NCI-H187 treated with DMSO at 0.1 percent for 48 hours (cell line): ENCODE results near the gene TRPM2.
"Not testable (repeated sequence)": the region's sequence is repeated elsewhere in the genome, so short reads cannot be mapped to it uniquely, and the experiment has no call there.

Experiments used
- DNase-seq: peaks from one replicate; lab custom pipeline; 2025; lab: John Stamatoyannopoulos, UW

The TRPM2 gene

DNA sequence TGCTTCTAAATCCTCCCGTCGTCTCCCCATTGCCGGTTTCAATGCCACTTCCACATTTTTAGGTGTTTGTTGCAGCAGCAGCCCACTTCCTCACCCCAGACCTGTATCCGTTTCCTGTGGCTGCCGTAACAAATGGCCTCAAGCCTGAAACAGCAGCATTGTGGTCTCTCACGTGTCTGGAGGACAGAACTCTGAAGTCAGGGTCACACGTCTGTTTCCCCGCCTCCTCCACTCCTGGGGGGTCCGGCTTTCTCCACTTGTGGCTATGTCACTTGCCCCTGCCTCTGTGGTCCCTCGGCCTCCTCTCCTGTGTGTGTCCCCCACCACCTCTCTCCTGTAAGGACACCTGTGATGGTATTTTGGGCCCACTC, 21.8 kb downstream of the TRPM2 start:
- DNase-seq, result no peak

GRCh38 chr21:44375761-44376241, 22.4 kb downstream of the TRPM2 start:
- no peak for DNase-seq

DNA sequence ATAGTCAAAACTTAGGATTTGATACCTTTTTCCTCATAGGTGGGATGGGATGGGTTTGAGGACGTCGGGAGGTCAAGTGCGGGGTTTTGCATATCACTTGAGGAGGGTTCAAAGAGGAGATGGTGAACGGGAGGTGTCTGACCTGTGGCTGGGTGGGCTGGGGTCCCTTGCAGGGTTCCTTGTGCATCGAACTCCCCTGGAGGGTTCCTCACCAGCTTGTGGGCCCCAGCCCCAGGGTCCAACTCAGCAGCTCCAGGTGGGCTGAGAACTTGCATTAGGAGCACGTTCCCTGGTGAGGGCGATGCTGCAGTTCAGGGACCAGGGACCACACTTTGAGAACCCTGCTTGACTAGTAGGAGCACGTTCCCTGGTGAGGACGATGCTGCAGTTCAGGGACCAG, 23.2 kb downstream of the TRPM2 start:
- DNase-seq, result no peak

DNA sequence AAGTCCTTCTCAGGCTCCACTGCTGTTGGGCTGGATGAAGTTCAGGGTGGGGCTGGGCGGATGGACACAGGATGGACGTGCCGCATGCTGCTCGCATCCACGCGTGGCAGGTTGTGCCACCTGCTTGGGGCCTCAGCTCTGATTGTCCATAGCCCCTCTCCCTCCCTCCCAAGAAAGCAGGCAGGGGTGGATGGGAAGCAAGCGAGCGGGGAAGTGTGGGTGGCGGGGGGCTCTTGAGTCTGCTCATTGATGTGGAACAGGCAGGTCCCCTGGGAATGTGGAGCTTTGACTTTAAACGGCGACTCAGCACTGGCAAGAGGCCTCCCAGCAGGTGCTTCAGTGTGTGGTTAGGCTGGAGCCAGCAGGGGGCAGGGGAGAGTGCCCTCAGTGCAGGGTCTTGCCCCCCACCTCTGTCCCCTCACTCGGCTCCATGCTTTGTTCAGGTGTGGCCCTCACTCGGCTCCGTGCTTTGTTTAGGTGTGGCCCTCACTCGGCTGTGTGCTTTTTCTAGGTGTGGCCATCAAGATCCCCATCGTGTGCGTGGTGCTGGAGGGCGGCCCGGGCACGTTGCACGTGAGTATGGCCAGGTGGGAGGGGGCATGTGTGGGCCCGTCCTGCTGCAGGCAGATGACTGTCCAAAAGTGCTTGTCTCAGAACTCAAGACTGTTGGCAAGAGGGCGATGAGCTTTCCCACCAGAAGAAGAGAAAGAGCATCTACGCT, 23.9 kb downstream of the TRPM2 start:
- peak; percentile 64 for DNase-seq

DNA sequence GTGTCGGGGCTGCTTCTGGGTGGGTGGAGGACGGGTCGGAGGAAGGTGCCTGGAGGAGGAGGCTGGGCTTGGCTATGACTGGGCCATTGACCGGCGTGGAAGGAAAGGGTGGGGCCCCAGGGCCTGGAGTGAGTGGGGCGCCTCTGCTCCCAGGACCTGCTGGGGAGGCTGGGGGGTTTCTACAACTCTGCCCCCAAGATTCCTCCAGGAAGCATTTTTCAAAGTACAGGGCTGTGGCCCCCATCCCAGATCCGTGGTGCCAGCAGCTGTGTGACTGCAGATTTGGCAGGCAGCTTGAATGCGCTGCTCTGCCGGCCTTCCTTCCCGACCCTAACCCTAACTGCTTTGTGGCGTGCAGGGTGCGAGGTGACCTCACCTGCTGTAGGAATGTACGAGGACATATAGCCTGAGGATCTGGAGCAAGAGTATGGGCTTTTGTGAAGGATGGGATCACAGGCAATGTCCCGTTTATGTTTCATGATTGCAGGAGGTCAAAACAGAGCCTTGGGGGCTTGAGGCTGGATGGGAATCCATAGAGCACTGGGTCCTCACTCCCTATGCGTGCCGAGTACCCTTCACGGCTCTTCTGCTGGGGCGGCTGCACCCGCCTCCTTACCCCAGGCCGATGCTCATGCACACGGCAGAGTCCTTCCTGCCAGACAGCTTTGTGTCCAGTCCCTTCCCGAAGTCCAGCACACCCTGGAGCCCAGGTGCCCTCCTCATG, 24.7 kb downstream of the TRPM2 start:
- DNase-seq, result no peak

- DNase-seq, result no peak
Observed at GRCh38 chr21:44378646-44379514, 25.5 kb downstream of the TRPM2 start.

DNA sequence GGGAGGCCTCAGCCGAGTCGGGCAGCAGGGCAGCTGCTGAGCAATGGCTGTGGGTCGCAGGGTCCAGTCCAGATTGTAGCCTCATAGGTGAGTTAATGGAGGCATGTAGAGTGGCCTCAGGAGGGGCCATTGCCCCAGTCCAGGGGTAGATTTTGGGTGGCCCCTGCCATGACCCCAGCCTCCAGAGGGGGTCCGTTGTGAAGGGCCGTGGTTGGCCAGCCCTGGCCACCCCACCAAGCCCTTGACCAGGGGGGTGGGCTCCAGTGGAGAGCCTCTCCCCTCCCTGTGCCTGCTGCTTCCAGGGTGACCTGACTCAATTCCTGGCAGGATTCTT, 26.1 kb downstream of the TRPM2 start:
- DNase-seq, result no peak

- DNase-seq, result no peak
Observed at GRCh38 chr21:44379991-44380865, 26.8 kb downstream of the TRPM2 start.

DNA sequence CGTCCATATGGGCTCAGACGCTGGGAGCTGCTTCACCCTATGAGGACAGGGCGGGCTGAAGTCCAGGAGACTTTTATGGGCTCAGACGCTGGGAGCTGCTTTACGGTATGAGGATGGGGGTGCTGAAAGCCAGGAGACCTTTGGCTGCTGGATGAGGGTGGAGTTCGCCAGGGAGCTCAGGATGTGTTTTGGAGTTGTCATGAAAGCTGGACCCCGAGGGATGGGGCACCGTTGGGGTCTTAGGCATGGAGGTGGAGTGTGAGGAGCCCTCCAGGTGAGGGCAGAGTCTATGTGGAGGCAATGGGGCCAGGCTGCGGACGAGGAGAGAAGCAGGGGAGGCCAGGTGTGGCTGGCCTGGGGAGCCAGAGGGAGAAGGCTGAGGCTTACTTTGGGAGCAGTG, 27.5 kb downstream of the TRPM2 start:
- DNase-seq, result no peak

GRCh38 chr21:44381874-44382273, 28.5 kb downstream of the TRPM2 start:
- no peak for DNase-seq

DNA sequence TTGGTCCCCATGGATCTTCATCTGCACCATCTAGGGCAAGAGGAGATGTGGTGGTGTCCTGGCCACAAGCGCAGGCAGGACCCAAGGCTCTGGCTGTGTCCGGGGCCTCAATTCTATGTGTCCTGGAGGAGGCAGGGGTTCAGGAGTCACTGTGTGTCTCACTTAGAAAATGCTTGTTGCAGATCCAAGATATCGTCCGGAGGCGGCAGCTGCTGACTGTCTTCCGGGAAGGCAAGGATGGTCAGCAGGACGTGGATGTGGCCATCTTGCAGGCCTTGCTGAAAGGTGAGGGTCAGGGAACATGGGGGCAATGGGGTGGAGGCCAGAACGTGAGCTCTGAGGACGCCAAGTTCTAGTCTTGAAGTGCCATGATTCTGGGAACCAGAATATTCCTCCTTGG, 29.1 kb downstream of the TRPM2 start:
- DNase-seq, result no peak

DNA sequence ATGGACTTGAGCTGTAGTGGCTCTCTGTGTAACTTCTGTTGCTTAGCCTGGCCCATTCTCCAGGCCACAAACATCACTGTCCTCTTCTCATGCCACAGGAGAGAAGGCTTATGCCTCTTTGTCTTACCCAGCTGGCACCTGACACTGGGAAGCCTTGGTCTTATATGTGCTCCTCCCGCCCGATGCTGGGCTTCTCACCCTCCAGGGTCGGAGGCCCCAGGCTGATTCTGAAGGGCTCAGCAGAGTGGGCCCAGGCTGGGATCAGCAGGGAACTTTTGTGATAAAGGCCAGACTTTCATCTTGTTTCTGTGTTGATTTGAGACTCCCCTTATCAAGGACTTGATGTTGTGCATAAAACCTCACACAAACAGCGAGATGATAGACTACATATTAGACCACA, 29.8 kb downstream of the TRPM2 start:
- no peak for DNase-seq

DNA sequence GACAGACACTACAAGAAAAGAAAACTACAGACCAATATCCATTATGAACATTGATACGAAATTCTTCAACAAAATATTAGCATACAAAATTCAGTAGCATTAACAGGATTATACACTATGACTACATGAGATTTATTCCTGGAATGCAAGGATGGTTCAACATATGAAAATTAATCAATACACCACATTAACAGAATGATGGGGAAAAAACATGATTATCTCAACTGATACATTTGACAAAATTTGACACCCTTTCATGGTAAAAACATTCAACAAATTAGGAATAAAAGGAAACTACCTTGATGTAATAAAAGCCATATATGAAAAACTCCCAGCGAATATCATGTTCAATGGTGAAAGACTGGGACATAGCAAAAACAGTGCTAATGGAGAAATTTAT, 31.5 kb downstream of the TRPM2 start:
- DNase-seq, result no peak

DNA sequence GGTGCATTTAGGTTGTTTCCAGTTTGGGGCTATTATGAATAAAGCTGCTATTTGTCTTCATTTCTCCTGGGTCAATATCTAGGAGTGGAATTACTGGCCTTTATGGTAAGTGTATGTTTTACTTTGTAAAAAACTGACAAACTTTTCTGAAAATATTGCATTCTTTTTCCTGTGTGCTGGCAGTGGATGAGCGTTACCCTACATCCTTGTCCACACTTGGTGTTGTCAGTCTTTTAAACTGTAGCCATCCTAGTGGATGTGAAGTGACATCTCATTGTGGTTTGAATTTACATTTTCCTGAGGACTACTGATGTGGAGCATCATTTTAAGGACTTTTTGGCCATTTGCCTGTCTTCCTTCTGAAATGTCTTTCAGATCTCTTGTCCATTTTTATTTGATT, 35.9 kb downstream of the TRPM2 start:
- DNase-seq, result no peak

GRCh38 chr21:44390886-44391285, 37.5 kb downstream of the TRPM2 start:
- no peak for DNase-seq

DNA sequence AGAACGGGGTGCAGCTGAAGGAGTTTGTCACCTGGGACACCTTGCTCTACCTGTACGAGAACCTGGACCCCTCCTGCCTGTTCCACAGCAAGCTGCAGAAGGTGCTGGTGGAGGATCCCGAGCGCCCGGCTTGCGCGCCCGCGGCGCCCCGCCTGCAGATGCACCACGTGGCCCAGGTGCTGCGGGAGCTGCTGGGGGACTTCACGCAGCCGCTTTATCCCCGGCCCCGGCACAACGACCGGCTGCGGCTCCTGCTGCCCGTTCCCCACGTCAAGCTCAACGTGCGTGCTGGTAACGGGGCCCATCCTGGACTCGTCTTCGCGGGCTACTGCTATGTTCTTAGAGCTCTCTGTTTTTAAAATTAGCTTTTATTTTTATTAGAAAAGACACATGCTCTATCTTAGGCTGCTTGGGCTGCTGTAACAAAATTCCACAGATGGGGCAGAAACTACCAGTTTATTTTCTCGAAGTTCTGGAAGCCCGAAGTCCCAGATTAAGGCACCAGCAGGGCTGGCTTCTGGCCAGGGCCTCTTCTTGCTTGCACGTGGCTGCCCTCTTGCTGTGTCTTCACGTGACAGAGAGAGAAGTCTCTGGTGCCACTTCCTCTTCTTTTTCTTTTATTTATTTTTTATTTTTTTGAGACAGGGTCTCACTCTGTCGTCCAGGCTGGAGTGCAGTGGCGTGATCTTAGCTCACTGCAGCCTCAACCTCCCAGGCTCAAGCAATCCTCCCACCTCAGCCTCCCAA, 38.1 kb downstream of the TRPM2 start:
- DNase-seq, result no peak

DNA sequence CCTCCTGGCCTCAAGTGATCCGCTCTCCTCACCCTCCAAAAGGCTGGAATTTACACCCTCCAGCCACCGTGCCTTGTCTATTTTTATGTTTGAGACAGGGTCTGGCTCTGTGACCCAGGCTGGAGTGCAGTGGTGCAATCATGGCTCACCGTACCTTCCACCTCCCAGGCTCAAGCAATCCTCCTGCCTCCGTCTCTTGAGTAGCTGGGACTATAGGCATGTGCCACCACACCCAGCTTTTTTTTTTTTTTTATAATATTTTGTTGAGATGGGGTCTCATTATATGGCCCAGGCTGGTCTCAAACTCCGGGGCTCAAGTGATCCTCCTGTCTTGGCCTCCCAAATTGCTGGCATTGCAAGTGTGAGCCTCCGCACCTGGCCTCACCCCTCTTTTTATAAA, 38.8 kb downstream of the TRPM2 start:
- no peak for DNase-seq

DNA sequence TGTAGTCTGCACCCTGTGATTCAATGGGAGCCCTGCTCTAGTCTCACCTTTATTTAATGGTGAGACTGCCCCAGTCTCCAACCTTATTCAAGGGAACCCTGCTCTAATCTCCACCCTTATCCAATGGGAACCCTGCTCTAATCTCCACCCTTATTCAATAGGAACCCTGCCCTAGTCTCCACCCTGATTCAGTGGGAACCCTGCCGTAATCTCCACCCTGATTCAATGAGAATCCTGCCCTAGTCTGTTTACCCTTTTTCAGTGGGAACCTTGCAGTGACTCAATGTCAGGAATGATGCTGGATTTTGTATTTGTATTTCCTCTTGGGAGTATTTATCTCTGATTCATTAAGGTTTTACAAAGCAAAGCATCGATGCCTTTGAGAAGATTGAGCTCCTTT, 39.5 kb downstream of the TRPM2 start:
- no peak for DNase-seq

- DNase-seq, result no peak
Observed at GRCh38 chr21:44394733-44395132, 41.3 kb downstream of the TRPM2 start.

DNA sequence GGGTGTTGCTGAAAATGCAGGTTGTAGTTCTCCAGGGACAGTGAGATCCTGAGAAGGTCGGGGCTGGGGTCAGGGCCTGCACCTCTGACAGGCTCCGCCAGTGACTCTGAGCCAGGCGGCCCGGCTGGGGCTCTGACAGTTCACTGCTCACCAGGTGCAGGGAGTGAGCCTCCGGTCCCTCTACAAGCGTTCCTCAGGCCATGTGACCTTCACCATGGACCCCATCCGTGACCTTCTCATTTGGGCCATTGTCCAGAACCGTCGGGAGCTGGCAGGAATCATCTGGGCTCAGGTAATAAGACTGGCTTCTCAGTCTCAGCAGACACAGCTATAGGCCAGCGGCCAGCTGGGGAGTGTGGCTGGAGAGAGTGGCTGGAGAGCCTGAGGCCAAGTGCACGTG, 41.8 kb downstream of the TRPM2 start:
- DNase-seq, result no peak

- not testable (repeated sequence) for DNase-seq
Observed at GRCh38 chr21:44396803-44397202, 43.4 kb downstream of the TRPM2 start.
